Panc1 (cell line): ENCODE measurements around the gene BTRC.

ENCODE experiments used
- CTCF ChIP-seq: fragments of 450-650 bp; IDR thresholded peaks from 2 replicates; pipeline ENCODE4 v1.5.1; 2017; ENCODE audit warnings: mild to moderate bottlenecking
- POLR2AphosphoS5 ChIP-seq: IDR thresholded peaks from 2 replicates; pipeline ENCODE4 v1.6.1; 2012; ENCODE audit warnings: mild to moderate bottlenecking, low read depth, low read length, moderate library complexity
- SIN3A ChIP-seq: IDR thresholded peaks from 2 replicates; pipeline ENCODE4 v1.6.1; 2012; ENCODE audit warnings: low read depth, mild to moderate bottlenecking, low read length, moderate library complexity, borderline replicate concordance; ENCODE audit not compliant: insufficient read depth
- TCF7L2 ChIP-seq: IDR thresholded peaks from 2 replicates; pipeline ENCODE4 v1.6.1; 2011; ENCODE audit warnings: mild to moderate bottlenecking, low read depth, low read length, inconsistent platforms
- TF ChIP-seq, protein P1 (sequence below), 2 experiments: IDR thresholded peaks; 2 replicates each; pipeline ENCODE4 v1.6.1; 2011 to 2012; ENCODE audit warnings: low read depth in 2 of 2, control low read depth in 1 of 2, low read length in 1 of 2, mild to moderate bottlenecking in 1 of 2, moderate library complexity in 1 of 2; ENCODE audit not compliant: insufficient read depth in 1 of 2

- TF ChIP-seq CTCF (no peak), SIN3A (no peak), POLR2AphosphoS5 (no peak), TCF7L2 (no peak)
- TF ChIP-seq, protein P1, sequence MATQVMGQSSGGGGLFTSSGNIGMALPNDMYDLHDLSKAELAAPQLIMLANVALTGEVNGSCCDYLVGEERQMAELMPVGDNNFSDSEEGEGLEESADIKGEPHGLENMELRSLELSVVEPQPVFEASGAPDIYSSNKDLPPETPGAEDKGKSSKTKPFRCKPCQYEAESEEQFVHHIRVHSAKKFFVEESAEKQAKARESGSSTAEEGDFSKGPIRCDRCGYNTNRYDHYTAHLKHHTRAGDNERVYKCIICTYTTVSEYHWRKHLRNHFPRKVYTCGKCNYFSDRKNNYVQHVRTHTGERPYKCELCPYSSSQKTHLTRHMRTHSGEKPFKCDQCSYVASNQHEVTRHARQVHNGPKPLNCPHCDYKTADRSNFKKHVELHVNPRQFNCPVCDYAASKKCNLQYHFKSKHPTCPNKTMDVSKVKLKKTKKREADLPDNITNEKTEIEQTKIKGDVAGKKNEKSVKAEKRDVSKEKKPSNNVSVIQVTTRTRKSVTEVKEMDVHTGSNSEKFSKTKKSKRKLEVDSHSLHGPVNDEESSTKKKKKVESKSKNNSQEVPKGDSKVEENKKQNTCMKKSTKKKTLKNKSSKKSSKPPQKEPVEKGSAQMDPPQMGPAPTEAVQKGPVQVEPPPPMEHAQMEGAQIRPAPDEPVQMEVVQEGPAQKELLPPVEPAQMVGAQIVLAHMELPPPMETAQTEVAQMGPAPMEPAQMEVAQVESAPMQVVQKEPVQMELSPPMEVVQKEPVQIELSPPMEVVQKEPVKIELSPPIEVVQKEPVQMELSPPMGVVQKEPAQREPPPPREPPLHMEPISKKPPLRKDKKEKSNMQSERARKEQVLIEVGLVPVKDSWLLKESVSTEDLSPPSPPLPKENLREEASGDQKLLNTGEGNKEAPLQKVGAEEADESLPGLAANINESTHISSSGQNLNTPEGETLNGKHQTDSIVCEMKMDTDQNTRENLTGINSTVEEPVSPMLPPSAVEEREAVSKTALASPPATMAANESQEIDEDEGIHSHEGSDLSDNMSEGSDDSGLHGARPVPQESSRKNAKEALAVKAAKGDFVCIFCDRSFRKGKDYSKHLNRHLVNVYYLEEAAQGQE (IDR thresholded peaks at IDR 0.05; ENCODE audit: insufficient read depth in 1 of 2, low read depth in 2 of 2, low read length in 1 of 2) = no peak
These were observed 110.6 kb downstream of the BTRC start for GRCh38 chr10:101464599-101464998.
